Neuronal stem cell (in vitro differentiated cells): Measurements from ENCODE around the gene FBXL2.

Experiments used
- DNase-seq: peaks from one replicate; pipeline ENCODE4 v3.0.0-alpha.2; 2013; ENCODE audit warnings: low spot score
- H2AFZ ChIP-seq: one replicate; pipeline ENCODE4 v1.6.1; 2013; ENCODE audit warnings: mild to moderate bottlenecking, low read length, inconsistent platforms
- H2AK5ac ChIP-seq: 2 replicates; pipeline ENCODE4 v1.6.1; 2013; ENCODE audit warnings: low read depth, mild to moderate bottlenecking, inconsistent platforms, low read length, moderate library complexity, mixed read lengths
- H2BK120ac ChIP-seq: 2 replicates; pipeline ENCODE4 v1.6.1; 2013; ENCODE audit warnings: low read depth, mild to moderate bottlenecking, inconsistent platforms, low read length, moderate library complexity, mixed read lengths
- H2BK12ac ChIP-seq: one replicate; pipeline ENCODE4 v1.6.1; 2013; ENCODE audit warnings: low read length, inconsistent platforms
- H2BK15ac ChIP-seq: 2 replicates; pipeline ENCODE4 v1.6.1; 2013; ENCODE audit warnings: mild to moderate bottlenecking, low read length, inconsistent platforms, mixed read lengths
- H2BK5ac ChIP-seq: one replicate; pipeline ENCODE4 v1.6.1; 2013; ENCODE audit warnings: inconsistent platforms, mild to moderate bottlenecking, low read length, moderate library complexity
- H3K14ac ChIP-seq: one replicate; pipeline ENCODE4 v1.6.1; 2013; ENCODE audit warnings: low read length, inconsistent platforms
- H3K18ac ChIP-seq: 2 replicates; pipeline ENCODE4 v1.6.1; 2013; ENCODE audit warnings: low read length, inconsistent platforms
- H3K23ac ChIP-seq: 2 replicates; pipeline ENCODE4 v1.6.1; 2013; ENCODE audit warnings: low read depth, mild to moderate bottlenecking, mixed read lengths, low read length, inconsistent platforms; ENCODE audit not compliant: poor library complexity
- H3K27ac ChIP-seq: replicated peaks from 3 replicates; pipeline ENCODE4 v1.5.1; 2013; ENCODE audit warnings: low read length, inconsistent platforms
- H3K27me3 ChIP-seq, 3 experiments: 2 replicates each; pipeline ENCODE4 v1.6.1; 2013; ENCODE audit warnings: low read length in 3 of 3, mild to moderate bottlenecking in 2 of 3, inconsistent platforms in 1 of 3, low read depth in 1 of 3, mixed read lengths in 1 of 3, moderate library complexity in 1 of 3; ENCODE audit not compliant: control insufficient read depth in 3 of 3, insufficient read depth in 3 of 3
- H3K36me3 ChIP-seq, 2 donors: replicated peaks in 1 of 2; 2 replicates each; pipeline ENCODE4 v1.6.1; 2013; ENCODE audit warnings: low read length in 2 of 2; ENCODE audit not compliant: control insufficient read depth in 2 of 2, insufficient read depth in 2 of 2
- H3K4ac ChIP-seq: 2 replicates; pipeline ENCODE4 v1.6.1; 2013; ENCODE audit warnings: inconsistent platforms, mild to moderate bottlenecking, low read length, moderate library complexity
- H3K4me1 ChIP-seq, 2 donors: 1 replicate in 1 of 2; 2 replicates in 1 of 2; pipeline ENCODE4 v1.6.1; 2013; ENCODE audit warnings: low read length in 2 of 2, low read depth in 1 of 2; ENCODE audit not compliant: control insufficient read depth in 2 of 2, insufficient read depth in 1 of 2
- H3K4me2 ChIP-seq: one replicate; pipeline ENCODE4 v1.6.1; 2013; ENCODE audit warnings: mild to moderate bottlenecking, low read length, inconsistent platforms; ENCODE audit not compliant: insufficient read depth, poor library complexity, severe bottlenecking
- H3K4me3 ChIP-seq, 2 donors: 2 replicates each; pipeline ENCODE4 v1.5.1; 2013; ENCODE audit warnings: low read length in 2 of 2, mild to moderate bottlenecking in 2 of 2, inconsistent platforms in 1 of 2, moderate library complexity in 1 of 2
- H3K79me1 ChIP-seq: one replicate; pipeline ENCODE4 v1.6.1; 2013; ENCODE audit warnings: low read depth, mild to moderate bottlenecking, inconsistent platforms, low read length, moderate library complexity
- H3K9ac ChIP-seq: one replicate; pipeline ENCODE4 v1.6.1; 2013; ENCODE audit warnings: mild to moderate bottlenecking, low read depth, low read length, inconsistent platforms; ENCODE audit not compliant: poor library complexity
- H3K9me3 ChIP-seq, 2 donors: replicated peaks in 1 of 2; 2 replicates each; pipeline versions ENCODE3 to v1.6.1; 2013; ENCODE audit warnings: low read length in 2 of 2, mild to moderate bottlenecking in 2 of 2, inconsistent platforms in 1 of 2, low read depth in 1 of 2, mixed read lengths in 1 of 2, moderate library complexity in 1 of 2; ENCODE audit not compliant: control insufficient read depth in 2 of 2, insufficient read depth in 1 of 2
- H4K8ac ChIP-seq: one replicate; pipeline ENCODE4 v1.6.1; 2013; ENCODE audit warnings: low read depth, mild to moderate bottlenecking, inconsistent platforms, low read length, moderate library complexity
- H4K91ac ChIP-seq: one replicate; pipeline ENCODE4 v1.6.1; 2013; ENCODE audit warnings: low read length, low read depth, mild to moderate bottlenecking, inconsistent platforms; ENCODE audit not compliant: poor library complexity
- WGBS, 2 donors: extraction: QIAGEN DNeasy Blood & Tissue Kit; methylation state at CpG; one replicate each; pipeline ENCODE4 v1.1.7; 2013; ENCODE audit warnings: missing lambda C conversion rate in 2 of 2, mixed read lengths in 1 of 2; ENCODE audit not compliant: insufficient read length in 2 of 2, insufficient replicate concordance in 1 of 2; ENCODE audit errors: extremely low coverage in 2 of 2; 5-methylcytosine and 5-hydroxymethylcytosine counted together

The FBXL2 gene

GRCh38 chr3:33358172-33358781 lies 81.0 kb downstream of the FBXL2 start:
- no peak overlapping the region for H3K23ac ChIP-seq
- no peak overlapping the region for H4K91ac ChIP-seq
- H3K36me3 ChIP-seq = no peaks in the 10 kb centered on the region
- no peak overlapping the region for H2BK120ac ChIP-seq
- no CpG with 5 or more reads among the region's 4 CpGs for WGBS, 2 donors
- no peak overlapping the region for H3K4ac ChIP-seq
- no peak overlapping the region for H2BK12ac ChIP-seq
- no peaks in the 10 kb centered on the region for H3K27me3 ChIP-seq
- no peak overlapping the region for H3K14ac ChIP-seq
- no peak overlapping the region for H2AFZ ChIP-seq
- peaks cover 0 to 3% of the 10 kb centered on the region in 2 donors for H3K4me1 ChIP-seq
- no peak overlapping the region for H4K8ac ChIP-seq
- H3K4me3 ChIP-seq = no peak overlapping the region
- no peak overlapping the region for H2BK15ac ChIP-seq
- no peak overlapping the region for H2AK5ac ChIP-seq
- DNase-seq = no peak
- H3K4me2 ChIP-seq = no peak overlapping the region
- H3K9me3 ChIP-seq = no peaks in the 10 kb centered on the region
- H3K9ac ChIP-seq = no peak overlapping the region
- H2BK5ac ChIP-seq = no peak overlapping the region
- H3K79me1 ChIP-seq = no peaks in the 10 kb centered on the region
- H3K18ac ChIP-seq = no peak overlapping the region
- H3K27ac ChIP-seq = no peak overlapping the region

GRCh38 chr3:33360136-33360825 lies 83.0 kb downstream of the FBXL2 start:
- WGBS, 2 donors = no CpG with 5 or more reads among the region's 1 CpG
- DNase-seq = no peak

GRCh38 chr3:33363113-33363800 lies 86.0 kb downstream of the FBXL2 start:
- Histone ChIP-seq H3K9ac (no peak overlapping the region), H2AFZ (no peak overlapping the region), H3K4ac (no peak overlapping the region), H2BK15ac (no peak overlapping the region), H3K14ac (no peak overlapping the region), H3K27ac (no peak overlapping the region), H3K36me3 (no peaks in the 10 kb centered on the region), H3K18ac (no peak overlapping the region), H3K4me3 (no peak overlapping the region), H3K4me1 (peaks cover 1 to 4% of the 10 kb centered on the region in 2 donors), H3K79me1 (no peaks in the 10 kb centered on the region), H4K91ac (no peak overlapping the region), H3K23ac (no peak overlapping the region), H2AK5ac (no peak overlapping the region), H3K9me3 (no peaks in the 10 kb centered on the region), H2BK5ac (no peak overlapping the region), H3K4me2 (no peak overlapping the region), H3K27me3 (no peaks in the 10 kb centered on the region), H4K8ac (no peak overlapping the region), H2BK12ac (no peak overlapping the region), H2BK120ac (no peak overlapping the region)
- DNase-seq = no peak
- no CpG with 5 or more reads among the region's 3 CpGs for WGBS, 2 donors

More at GRCh38 chr3:33360136-33360825, 83.0 kb downstream of the FBXL2 start:
- Histone ChIP-seq H3K27ac (no peak overlapping the region), H3K9ac (no peak overlapping the region), H3K18ac (no peak overlapping the region), H3K4me2 (no peak overlapping the region), H2BK5ac (no peak overlapping the region), H4K91ac (no peak overlapping the region), H2BK12ac (no peak overlapping the region), H4K8ac (no peak overlapping the region), H2BK15ac (no peak overlapping the region), H3K9me3 (no peaks in the 10 kb centered on the region), H3K27me3 (no peaks in the 10 kb centered on the region), H2AK5ac (no peak overlapping the region), H3K4ac (no peak overlapping the region), H3K79me1 (no peaks in the 10 kb centered on the region), H3K4me3 (no peak overlapping the region), H3K23ac (no peak overlapping the region), H2BK120ac (no peak overlapping the region), H3K14ac (no peak overlapping the region), H2AFZ (no peak overlapping the region), H3K36me3 (no peaks in the 10 kb centered on the region), H3K4me1 (peaks cover 3 to 4% of the 10 kb centered on the region in 2 donors)

DNA sequence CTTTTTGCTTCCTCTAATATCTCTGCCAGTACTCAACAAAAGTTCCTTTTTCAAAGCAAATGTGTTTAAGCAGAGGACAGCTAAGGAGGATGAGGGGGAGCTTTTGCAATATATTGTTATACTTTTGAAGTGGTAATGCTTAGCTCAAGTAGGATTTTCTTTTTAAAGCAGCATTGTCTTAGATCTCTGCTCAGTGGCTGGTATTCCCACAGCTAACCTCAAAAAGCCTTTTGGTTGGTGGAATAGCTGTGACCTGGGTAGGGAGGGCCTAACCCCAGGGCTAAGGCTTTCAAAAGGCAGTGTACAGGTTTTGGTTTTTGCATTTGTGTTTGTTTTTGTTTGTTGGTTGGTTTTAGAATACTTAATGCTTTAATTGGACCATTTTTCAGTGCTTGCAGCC lies 86.8 kb downstream of the FBXL2 start:
- Histone ChIP-seq H4K8ac (no peak overlapping the region), H3K4ac (no peak overlapping the region), H3K9me3 (no peaks in the 10 kb centered on the region), H3K9ac (no peak overlapping the region), H2BK15ac (no peak overlapping the region), H2AFZ (no peak overlapping the region), H3K4me1 (peaks cover 0 to 4% of the 10 kb centered on the region in 2 donors), H2AK5ac (no peak overlapping the region), H3K14ac (no peak overlapping the region), H3K18ac (no peak overlapping the region), H3K4me2 (no peak overlapping the region), H3K27me3 (no peaks in the 10 kb centered on the region), H3K23ac (no peak overlapping the region), H3K79me1 (no peaks in the 10 kb centered on the region), H2BK12ac (no peak overlapping the region), H4K91ac (no peak overlapping the region), H2BK120ac (no peak overlapping the region), H3K4me3 (no peak overlapping the region), H3K27ac (no peak overlapping the region), H3K36me3 (no peaks in the 10 kb centered on the region), H2BK5ac (no peak overlapping the region)
- no peak for DNase-seq
